ENCODE measurements around the gene CTDSP2. TPM values are rescaled to one million over a fixed set of nuclear protein-coding genes. Genes with fewer than 3 reads are reported as not detected.
"Not testable (repeated sequence)": the region's sequence is repeated elsewhere in the genome, so short reads cannot be mapped to it uniquely, and the experiment has no call there.

The CTDSP2 gene
- polyA plus RNA-seq, 1 donor: 131 TPM

DNA sequence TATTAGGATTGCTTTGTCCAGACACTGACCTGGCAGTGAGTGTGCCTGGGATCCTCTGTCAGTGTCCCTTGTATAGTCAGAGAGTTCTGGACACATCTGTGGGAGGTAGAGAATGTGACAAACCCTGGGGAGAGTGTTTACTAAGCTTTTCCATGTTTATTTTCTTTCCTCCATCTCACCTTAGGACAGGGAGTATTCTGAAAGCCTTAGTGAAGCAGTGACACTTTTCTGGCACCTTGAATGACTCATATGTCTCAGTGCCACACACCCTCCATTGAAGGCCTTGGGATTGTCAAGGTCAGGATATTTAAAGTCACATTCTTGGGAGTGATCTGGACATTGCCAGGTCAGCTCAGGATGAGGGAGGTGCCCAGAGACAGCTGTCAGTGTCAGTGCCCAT, 34.9 kb upstream of the CTDSP2 start:
- peaks cover under 1% of the 10 kb centered on the region for H3K4me1 ChIP-seq (ENCODE audit: control insufficient read depth, insufficient read depth, low read length)
- no peak overlapping the region for H3K27ac ChIP-seq (ENCODE audit: low read length)
- no peak overlapping the region for H3K4me3 ChIP-seq (ENCODE audit: low read length)
- peaks cover 6% of the 10 kb centered on the region for H3K9me3 ChIP-seq (ENCODE audit: control insufficient read depth, low read depth, low read length)
- DNase-seq: no peak
- H3K36me3 ChIP-seq (ENCODE audit: control insufficient read depth, insufficient read depth, low read length): no peaks in the 10 kb centered on the region
- no peaks in the 10 kb centered on the region for H3K27me3 ChIP-seq (ENCODE audit: control insufficient read depth, insufficient read depth, low read length)

DNA sequence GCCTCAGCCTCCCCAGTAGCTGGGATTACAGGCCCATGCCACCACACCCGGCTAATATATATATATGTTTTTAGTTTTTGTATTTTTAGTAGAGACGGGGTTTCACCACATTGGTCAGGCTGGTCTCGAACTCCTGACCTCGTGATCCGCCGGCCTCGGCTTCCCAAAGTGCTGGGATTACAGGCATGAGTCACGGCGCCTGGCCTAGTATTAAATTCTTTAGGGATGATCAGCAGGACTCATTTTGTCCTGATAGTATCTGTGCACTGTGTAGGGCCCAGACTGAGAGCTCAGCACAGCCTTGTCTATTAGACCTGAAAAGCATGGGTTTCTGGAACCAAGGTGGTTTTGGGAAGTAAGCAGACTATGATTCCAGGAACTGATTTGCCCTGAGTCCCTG, 34.5 kb upstream of the CTDSP2 start:
- not testable (repeated sequence) for DNase-seq; H3K4me1 ChIP-seq (ENCODE audit: control insufficient read depth, insufficient read depth, low read length); H3K27ac ChIP-seq (ENCODE audit: low read length); H3K27me3 ChIP-seq (ENCODE audit: control insufficient read depth, insufficient read depth, low read length); H3K4me3 ChIP-seq (ENCODE audit: low read length); H3K36me3 ChIP-seq (ENCODE audit: control insufficient read depth, insufficient read depth, low read length); H3K9me3 ChIP-seq (ENCODE audit: control insufficient read depth, low read depth, low read length)
- no CpG with 5 or more reads among the region's 9 CpGs for WGBS (ENCODE audit: insufficient coverage, low lambda C conversion rate)

DNA sequence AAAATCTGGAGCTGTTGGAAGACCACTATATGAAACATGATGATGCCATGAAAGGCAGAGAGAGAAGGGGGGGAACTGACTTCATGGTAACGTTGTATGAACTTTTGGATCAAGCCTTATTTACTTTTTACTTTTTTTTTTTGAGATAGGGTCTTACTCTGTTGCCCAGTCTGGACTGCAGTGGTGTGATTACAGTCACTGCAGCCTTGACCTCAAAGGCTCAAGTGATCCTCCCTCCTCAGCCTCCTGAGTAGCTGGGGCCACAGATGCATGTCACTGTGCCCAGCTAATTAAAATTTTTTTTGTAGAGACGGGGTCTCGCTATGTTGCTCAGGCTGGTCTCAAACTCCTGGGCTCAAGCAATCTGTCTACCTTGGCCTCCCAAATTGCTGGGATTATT, 31.3 kb upstream of the CTDSP2 start:
- no peak for DNase-seq
- no CpG with 5 or more reads among the region's 3 CpGs for whole genome bisulfite sequencing (ENCODE audit: insufficient coverage, low lambda C conversion rate)
- H3K27me3 ChIP-seq (ENCODE audit: control insufficient read depth, insufficient read depth, low read length): no peaks in the 10 kb centered on the region
- H3K9me3 ChIP-seq (ENCODE audit: control insufficient read depth, low read depth, low read length): no peaks in the 10 kb centered on the region
- no peak overlapping the region for H3K4me3 ChIP-seq (ENCODE audit: low read length)
- no peak overlapping the region for H3K27ac ChIP-seq (ENCODE audit: low read length)
- H3K36me3 ChIP-seq (ENCODE audit: control insufficient read depth, insufficient read depth, low read length): no peaks in the 10 kb centered on the region
- H3K4me1 ChIP-seq (ENCODE audit: control insufficient read depth, insufficient read depth, low read length): no peaks in the 10 kb centered on the region

DNA sequence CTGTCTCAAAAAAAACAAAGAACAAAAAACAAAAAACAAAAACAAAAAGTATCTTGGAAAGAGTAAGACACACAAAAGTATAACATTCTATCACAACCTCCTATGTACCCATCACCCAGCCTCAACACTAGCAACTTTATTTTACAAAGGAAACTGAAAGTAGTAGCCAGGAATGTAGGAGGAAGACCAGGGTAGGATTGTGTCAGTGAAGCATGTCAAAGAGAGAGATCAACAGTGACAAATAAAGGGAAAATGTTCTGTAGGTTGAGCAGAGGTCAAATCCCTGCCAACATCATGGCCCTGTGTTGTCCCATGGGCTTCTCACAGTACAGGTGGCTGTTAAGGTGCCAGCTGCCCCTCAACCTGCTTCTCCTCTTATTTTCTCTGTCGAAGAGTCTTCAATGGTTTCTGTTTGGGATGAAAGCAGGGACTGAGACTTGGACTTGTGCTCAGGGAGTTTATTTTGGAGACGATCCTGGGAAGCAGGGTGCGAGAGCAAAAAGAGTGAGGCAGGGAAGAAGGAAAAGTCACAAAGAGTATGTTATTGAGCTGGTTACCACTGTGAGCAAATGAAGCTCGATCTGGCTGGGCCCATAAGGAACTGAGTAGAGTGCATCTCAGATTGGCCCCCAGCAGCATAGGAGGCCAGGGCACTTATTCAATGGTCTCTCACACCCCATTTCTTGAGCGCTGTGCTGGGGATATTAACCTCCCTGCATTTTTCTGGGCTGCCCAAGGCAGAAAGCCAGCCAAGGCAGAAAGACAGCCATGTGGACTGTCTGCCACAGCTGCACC, 29.4 kb upstream of the CTDSP2 start:
- no peak for DNase-seq
- Histone ChIP-seq H3K27me3 (ENCODE audit: control insufficient read depth, insufficient read depth, low read length) (no peaks in the 10 kb centered on the region), H3K9me3 (ENCODE audit: control insufficient read depth, low read depth, low read length) (no peaks in the 10 kb centered on the region), H3K27ac (ENCODE audit: low read length) (no peak overlapping the region), H3K4me1 (ENCODE audit: control insufficient read depth, insufficient read depth, low read length) (no peaks in the 10 kb centered on the region), H3K36me3 (ENCODE audit: control insufficient read depth, insufficient read depth, low read length) (no peaks in the 10 kb centered on the region), H3K4me3 (ENCODE audit: low read length) (no peak overlapping the region)
- no CpG with 5 or more reads among the region's 5 CpGs for WGBS (ENCODE audit: insufficient coverage, low lambda C conversion rate)

DNA sequence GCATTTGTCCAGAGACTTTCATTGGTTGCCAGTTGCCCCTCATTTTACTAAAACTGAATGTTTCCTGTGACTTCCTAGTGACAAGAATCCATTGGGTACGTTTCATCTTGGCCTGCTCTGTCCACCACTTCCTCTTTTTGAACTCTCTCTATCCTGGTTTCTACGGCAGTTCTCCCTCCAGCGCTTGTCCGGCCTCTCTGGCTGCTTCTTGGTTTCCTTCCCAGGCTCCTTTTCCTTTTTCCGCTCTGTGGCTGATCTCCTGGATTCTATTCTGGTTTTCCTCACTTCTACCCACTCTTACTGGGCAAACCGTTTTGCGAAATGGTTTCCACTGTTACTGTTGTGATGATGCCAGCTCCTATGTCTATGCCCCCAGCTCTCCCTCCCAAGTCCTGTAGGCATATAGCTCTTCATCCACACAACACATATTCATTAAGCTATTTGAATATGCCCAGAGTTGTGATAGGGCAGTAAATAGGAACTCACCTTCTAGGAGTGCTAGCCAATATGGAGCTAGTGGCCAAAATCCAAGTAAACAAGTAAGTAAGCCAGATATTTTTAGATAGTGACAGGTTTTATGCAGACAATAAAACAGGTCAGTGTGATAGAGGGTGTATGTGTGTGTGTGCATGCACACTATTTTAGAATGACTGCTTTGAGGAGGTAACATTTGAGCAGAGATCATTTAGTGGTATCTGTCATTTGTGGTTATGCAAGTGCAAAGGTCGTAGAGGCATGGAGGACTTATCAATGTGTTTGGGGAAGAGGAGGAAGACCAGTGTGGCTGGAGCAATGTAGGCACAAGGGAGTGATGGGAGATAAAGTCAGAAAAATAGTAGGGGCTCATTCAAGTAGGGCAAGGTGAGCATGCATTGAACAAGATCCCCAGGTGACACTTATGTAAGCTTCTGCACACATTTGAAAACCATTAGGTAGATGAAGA, 27.9 kb upstream of the CTDSP2 start:
- WGBS (ENCODE audit: insufficient coverage, low lambda C conversion rate): 85% methylated on average over 7 of the region's 8 CpGs
- Histone ChIP-seq H3K9me3 (ENCODE audit: control insufficient read depth, low read depth, low read length) (no peaks in the 10 kb centered on the region), H3K4me1 (ENCODE audit: control insufficient read depth, insufficient read depth, low read length) (no peaks in the 10 kb centered on the region), H3K27ac (ENCODE audit: low read length) (no peak overlapping the region), H3K36me3 (ENCODE audit: control insufficient read depth, insufficient read depth, low read length) (no peaks in the 10 kb centered on the region), H3K27me3 (ENCODE audit: control insufficient read depth, insufficient read depth, low read length) (no peaks in the 10 kb centered on the region), H3K4me3 (ENCODE audit: low read length) (no peak overlapping the region)
- DNase-seq: no peak

DNA sequence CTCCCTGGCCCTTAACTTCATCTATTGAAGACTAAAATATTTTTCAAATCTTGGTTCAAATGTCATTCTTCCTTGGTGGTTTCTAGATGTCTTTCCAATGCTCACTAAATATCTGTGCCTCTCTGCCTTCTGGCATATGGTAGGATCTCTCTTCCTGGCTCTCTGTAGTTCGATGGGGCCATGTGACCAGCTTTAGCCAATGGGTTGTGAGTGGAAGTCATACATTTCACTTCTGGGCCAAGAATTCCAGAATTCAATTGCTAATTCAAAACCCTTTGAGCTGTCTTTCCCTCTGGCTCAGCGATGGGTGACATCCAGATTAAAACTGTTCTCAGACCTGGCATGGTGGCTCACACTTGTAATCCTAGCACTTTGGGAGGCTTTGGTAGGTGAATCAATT, 25.8 kb upstream of the CTDSP2 start:
- no peak for DNase-seq
- Histone ChIP-seq H3K9me3 (ENCODE audit: control insufficient read depth, low read depth, low read length) (no peaks in the 10 kb centered on the region), H3K4me3 (ENCODE audit: low read length) (no peak overlapping the region), H3K27me3 (ENCODE audit: control insufficient read depth, insufficient read depth, low read length) (no peaks in the 10 kb centered on the region), H3K36me3 (ENCODE audit: control insufficient read depth, insufficient read depth, low read length) (no peaks in the 10 kb centered on the region), H3K27ac (ENCODE audit: low read length) (no peak overlapping the region), H3K4me1 (ENCODE audit: control insufficient read depth, insufficient read depth, low read length) (peaks cover 3% of the 10 kb centered on the region)
- no CpG with 5 or more reads among the region's 2 CpGs for WGBS (ENCODE audit: insufficient coverage, low lambda C conversion rate)

DNA sequence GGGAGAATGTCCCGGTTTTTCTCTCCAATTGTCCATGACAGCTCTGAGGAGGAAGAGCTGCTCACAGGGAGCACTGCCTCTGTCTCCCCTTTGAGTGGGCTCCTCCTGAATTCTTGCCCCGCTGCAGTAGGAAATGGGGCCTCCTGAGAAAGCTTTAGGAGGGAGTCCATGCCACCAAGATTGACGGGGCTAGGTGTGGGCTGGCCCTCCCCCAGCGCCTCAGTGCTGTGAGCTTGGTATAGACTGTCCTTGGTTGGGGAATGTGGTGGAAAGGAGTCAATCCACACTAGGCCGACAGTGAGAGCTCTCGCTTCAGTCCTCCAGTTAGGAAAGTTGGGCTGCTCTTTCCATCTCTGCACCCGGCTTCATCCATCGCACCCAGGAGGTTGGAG, 23.4 kb upstream of the CTDSP2 start:
- no peaks in the 10 kb centered on the region for H3K27me3 ChIP-seq (ENCODE audit: control insufficient read depth, insufficient read depth, low read length)
- no peak overlapping the region for H3K27ac ChIP-seq (ENCODE audit: low read length)
- H3K4me3 ChIP-seq (ENCODE audit: low read length): no peak overlapping the region
- WGBS (ENCODE audit: insufficient coverage, low lambda C conversion rate): no CpG with 5 or more reads among the region's 8 CpGs
- peaks cover 5% of the 10 kb centered on the region for H3K4me1 ChIP-seq (ENCODE audit: control insufficient read depth, insufficient read depth, low read length)
- no peaks in the 10 kb centered on the region for H3K36me3 ChIP-seq (ENCODE audit: control insufficient read depth, insufficient read depth, low read length)
- no peaks in the 10 kb centered on the region for H3K9me3 ChIP-seq (ENCODE audit: control insufficient read depth, low read depth, low read length)
- no peak for DNase-seq

DNA sequence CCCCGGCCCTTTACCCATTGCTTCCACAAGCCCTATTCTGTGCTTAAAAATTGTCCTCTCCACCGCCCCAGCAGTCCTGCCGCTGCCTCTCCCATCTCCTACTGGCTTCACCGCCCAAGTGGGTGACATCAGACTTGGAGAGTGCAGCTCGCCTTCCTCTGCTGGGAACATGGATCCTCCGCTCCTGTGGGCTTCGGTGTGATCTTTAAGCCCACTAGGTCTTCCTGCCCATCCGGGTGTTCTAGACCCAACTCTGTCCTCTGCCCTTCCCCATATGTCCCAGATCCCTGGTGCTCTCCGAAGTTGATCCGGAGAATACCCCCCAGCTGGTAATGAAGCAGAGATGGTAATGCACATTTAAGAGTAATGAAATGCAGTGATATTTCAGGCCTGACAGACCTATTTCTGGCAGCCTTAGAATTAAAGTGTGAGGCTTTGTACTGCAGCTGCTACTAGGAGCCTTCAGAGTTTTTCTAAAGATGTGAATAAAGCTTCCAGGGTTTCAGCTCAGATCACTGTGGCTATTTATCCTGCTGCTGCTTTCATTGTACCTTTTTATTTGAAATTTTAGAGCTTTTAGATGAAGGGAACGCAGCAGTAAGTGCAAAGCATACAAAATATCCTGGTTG, 22.9 kb upstream of the CTDSP2 start:
- Histone ChIP-seq H3K36me3 (ENCODE audit: control insufficient read depth, insufficient read depth, low read length) (no peaks in the 10 kb centered on the region), H3K9me3 (ENCODE audit: control insufficient read depth, low read depth, low read length) (no peaks in the 10 kb centered on the region), H3K4me3 (ENCODE audit: low read length) (no peak overlapping the region), H3K27ac (ENCODE audit: low read length) (peak overlapping the region; percentile 51), H3K27me3 (ENCODE audit: control insufficient read depth, insufficient read depth, low read length) (no peaks in the 10 kb centered on the region), H3K4me1 (ENCODE audit: control insufficient read depth, insufficient read depth, low read length) (peaks cover 10% of the 10 kb centered on the region)
- 83% methylated on average over 1 of the region's 11 CpGs for WGBS (ENCODE audit: insufficient coverage, low lambda C conversion rate)
- no peak for DNase-seq

DNA sequence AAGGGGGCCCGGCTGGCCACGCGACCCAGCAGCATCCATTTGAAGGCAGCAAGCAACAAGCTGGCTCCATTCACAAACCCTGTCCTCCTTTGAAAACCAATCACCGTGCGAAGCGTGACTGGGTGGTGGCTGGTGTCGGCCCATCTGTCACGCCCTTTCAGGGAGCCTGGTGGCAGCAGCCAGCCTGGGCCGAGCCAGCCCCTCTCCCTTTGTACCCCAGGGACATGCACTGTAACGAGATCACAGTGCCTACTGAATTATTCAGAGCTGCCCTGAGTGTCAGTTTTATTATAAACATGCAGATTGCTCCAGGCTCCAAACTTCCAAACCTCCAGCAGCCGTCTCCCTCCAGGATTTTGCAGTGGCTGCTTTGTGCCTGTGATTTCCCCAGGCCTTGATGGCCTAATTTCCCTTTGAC, 22.3 kb upstream of the CTDSP2 start:
- WGBS (ENCODE audit: insufficient coverage, low lambda C conversion rate): no CpG with 5 or more reads among the region's 11 CpGs
- Histone ChIP-seq H3K4me1 (ENCODE audit: control insufficient read depth, insufficient read depth, low read length) (peaks cover 13% of the 10 kb centered on the region), H3K4me3 (ENCODE audit: low read length) (no peak overlapping the region), H3K36me3 (ENCODE audit: control insufficient read depth, insufficient read depth, low read length) (no peaks in the 10 kb centered on the region), H3K27ac (ENCODE audit: low read length) (peak overlapping the region; percentile 51), H3K9me3 (ENCODE audit: control insufficient read depth, low read depth, low read length) (no peaks in the 10 kb centered on the region), H3K27me3 (ENCODE audit: control insufficient read depth, insufficient read depth, low read length) (no peaks in the 10 kb centered on the region)
- DNase-seq: no peak

DNA sequence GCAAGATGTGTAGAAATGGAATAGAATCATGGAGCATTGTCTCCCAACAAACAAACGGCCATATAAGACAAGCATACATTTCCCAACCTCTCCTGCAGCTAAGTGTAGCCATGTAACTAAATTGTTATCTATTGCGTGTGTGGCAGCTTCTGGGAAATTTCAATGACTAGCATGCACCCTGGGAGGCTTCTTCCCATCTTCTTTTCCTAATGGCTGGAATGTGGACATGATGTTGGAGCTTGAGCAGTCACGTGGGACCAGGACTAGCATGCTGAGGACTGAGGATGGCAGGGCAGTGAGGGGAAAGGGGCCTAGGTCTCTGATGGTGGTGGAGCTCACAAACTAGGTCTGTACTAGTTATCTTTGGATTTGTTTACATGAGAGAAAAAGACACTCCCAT, 21.7 kb upstream of the CTDSP2 start:
- no peak for DNase-seq
- peaks cover 13% of the 10 kb centered on the region for H3K4me1 ChIP-seq (ENCODE audit: control insufficient read depth, insufficient read depth, low read length)
- no peak overlapping the region for H3K4me3 ChIP-seq (ENCODE audit: low read length)
- no peaks in the 10 kb centered on the region for H3K9me3 ChIP-seq (ENCODE audit: control insufficient read depth, low read depth, low read length)
- no peaks in the 10 kb centered on the region for H3K27me3 ChIP-seq (ENCODE audit: control insufficient read depth, insufficient read depth, low read length)
- no CpG with 5 or more reads among the region's 3 CpGs for WGBS (ENCODE audit: insufficient coverage, low lambda C conversion rate)
- H3K27ac ChIP-seq (ENCODE audit: low read length): peak overlapping the region; percentile 51
- no peaks in the 10 kb centered on the region for H3K36me3 ChIP-seq (ENCODE audit: control insufficient read depth, insufficient read depth, low read length)

Data from large intestine (tissue), 3 donors.